ENCODE data around the gene DOCK1.
A peak's percentile ranks its signal among the peaks of the same experiment; 100 is the strongest.

DOCK1 gene

DNA sequence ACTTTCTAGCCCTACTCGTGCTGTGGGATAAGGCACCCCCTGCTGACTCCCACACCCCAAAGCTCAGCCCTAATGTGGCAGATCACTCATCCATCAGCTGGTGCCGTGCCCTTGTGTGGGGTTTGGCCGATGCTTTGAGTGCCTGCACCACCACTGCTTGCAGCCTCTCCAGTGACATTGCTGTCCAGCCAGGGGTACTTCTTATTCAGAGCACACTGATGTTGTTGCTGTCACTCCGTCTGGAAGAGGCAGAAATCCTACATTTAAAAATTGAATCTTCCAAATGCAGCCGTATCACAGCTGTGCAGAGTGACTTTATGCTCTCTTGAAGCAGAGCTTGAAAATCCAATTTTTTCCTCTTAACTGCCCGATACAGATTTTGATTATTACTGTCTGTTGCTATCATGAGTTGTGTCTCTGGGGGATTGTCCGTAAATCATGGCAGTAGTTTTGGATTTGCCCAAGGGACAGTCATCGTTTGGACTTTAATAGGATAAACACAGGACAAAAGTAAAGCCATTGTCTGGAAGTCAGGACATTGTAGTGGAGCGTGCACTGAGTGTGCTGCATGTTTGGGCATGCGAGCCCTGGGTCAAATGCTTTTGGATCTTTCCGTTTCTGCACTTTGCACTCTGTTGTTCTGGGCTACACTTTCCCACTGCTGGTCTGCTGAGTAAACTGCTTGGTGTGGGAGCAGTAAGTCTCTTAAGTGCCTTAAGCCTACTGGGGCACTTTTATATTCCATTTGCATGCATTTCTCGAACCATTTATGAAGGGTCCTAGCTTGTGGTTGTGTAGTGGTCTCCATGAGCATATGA, 128.2 kb downstream of the DOCK1 start:
- Histone ChIP-seq H3K14ac (ENCODE audit: low read length) (no peak overlapping the region), H2BK5ac (ENCODE audit: low read depth, low read length, poor library complexity) (no peak overlapping the region), H3K79me2 (ENCODE audit: control insufficient read depth, insufficient read depth, low read length, poor library complexity) (no peaks in the 10 kb centered on the region), H4K91ac (ENCODE audit: low read depth, low read length) (no peak overlapping the region), H3K4ac (ENCODE audit: low read depth, low read length) (no peak overlapping the region), H2AFZ (ENCODE audit: insufficient read depth, low read length, poor library complexity) (no peak overlapping the region), H3K4me2 (ENCODE audit: low read length) (no peak overlapping the region), H3K27ac (ENCODE audit: low read depth, low read length) (peak overlapping the region; percentile 7), H4K12ac (ENCODE audit: low read depth, low read length) (no peak overlapping the region), H2BK12ac (ENCODE audit: low read length) (no peak overlapping the region), H3K79me1 (ENCODE audit: low read length) (no peaks in the 10 kb centered on the region), H3K9ac (ENCODE audit: low read length) (no peak overlapping the region), H3K36me3 (ENCODE audit: control insufficient read depth in 1 of 2, insufficient read depth in 2 of 2, low read length in 2 of 2) (peaks cover 43 to 56% of the 10 kb centered on the region in 2 experiments), H3K27me3 (ENCODE audit: insufficient read depth, low read length) (no peaks in the 10 kb centered on the region), H3K18ac (ENCODE audit: low read length) (no peak overlapping the region), H4K8ac (ENCODE audit: low read depth, low read length) (no peak overlapping the region), H2BK120ac (ENCODE audit: insufficient read depth, low read length, poor library complexity) (no peak overlapping the region), H3K4me3 (ENCODE audit: low read depth, low read length) (peak overlapping the region; percentile 25), H2AK5ac (ENCODE audit: low read length) (no peak overlapping the region), H3K4me1 (ENCODE audit: control insufficient read depth in 1 of 2, insufficient read depth in 2 of 2, low read length in 2 of 2) (peaks cover 0 to 3% of the 10 kb centered on the region in 2 experiments), H3K23ac (ENCODE audit: low read length) (no peak overlapping the region), H3K9me3 (ENCODE audit: insufficient read depth, low read depth, low read length) (peaks cover 4% of the 10 kb centered on the region)
- WGBS (ENCODE audit: extremely low coverage, insufficient coverage, insufficient read length) = no CpG with 5 or more reads among the region's 12 CpGs
- DNase-seq = no peak

DNA sequence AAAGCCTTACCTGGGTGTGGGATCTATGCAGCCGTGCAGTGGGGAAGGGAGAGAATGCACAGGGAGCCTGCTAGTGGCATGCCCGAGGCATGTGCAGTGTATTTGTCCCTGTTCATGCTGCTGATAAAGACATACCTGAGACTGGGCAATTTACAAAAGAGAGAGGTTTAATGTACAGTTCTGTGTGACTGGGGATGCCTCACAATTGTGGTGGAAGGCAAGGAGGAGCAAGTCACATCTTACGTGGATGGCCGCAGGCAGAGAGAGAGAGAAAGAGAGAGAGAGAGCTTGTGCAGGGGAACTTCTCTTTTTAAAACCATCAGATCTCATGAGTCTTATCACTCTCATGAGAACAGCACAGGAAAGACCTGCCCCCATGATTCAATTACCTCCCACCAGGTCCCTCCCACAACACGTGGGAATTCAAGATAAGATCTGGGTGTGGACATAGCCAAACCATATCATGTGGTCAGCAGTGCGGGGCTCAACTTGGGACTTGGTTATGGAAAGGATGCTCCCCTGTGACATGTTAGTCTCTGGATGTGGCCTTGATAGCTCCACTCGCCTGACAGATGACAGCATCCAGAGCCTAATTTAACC, 128.9 kb downstream of the DOCK1 start:
- H3K4ac ChIP-seq (ENCODE audit: low read depth, low read length) = no peak overlapping the region
- H3K9me3 ChIP-seq (ENCODE audit: insufficient read depth, low read depth, low read length) = peaks cover 4% of the 10 kb centered on the region
- H2AK5ac ChIP-seq (ENCODE audit: low read length) = no peak overlapping the region
- no peak overlapping the region for H3K18ac ChIP-seq (ENCODE audit: low read length)
- no peak overlapping the region for H2BK5ac ChIP-seq (ENCODE audit: low read depth, low read length, poor library complexity)
- H3K9ac ChIP-seq (ENCODE audit: low read length) = no peak overlapping the region
- H3K79me2 ChIP-seq (ENCODE audit: control insufficient read depth, insufficient read depth, low read length, poor library complexity) = no peaks in the 10 kb centered on the region
- H2BK120ac ChIP-seq (ENCODE audit: insufficient read depth, low read length, poor library complexity) = no peak overlapping the region
- H3K36me3 ChIP-seq (ENCODE audit: control insufficient read depth in 1 of 2, insufficient read depth in 2 of 2, low read length in 2 of 2) = peaks cover 40 to 54% of the 10 kb centered on the region in 2 experiments
- DNase-seq = peak in 1 of 2 donors; percentile 21
- no peak overlapping the region for H2BK12ac ChIP-seq (ENCODE audit: low read length)
- no peak overlapping the region for H3K4me2 ChIP-seq (ENCODE audit: low read length)
- H3K79me1 ChIP-seq (ENCODE audit: low read length) = no peaks in the 10 kb centered on the region
- H3K4me1 ChIP-seq (ENCODE audit: control insufficient read depth in 1 of 2, insufficient read depth in 2 of 2, low read length in 2 of 2) = peaks cover 0 to 3% of the 10 kb centered on the region in 2 experiments
- peak overlapping the region; percentile 7 for H3K27ac ChIP-seq (ENCODE audit: low read depth, low read length)
- H3K27me3 ChIP-seq (ENCODE audit: insufficient read depth, low read length) = no peaks in the 10 kb centered on the region
- H3K4me3 ChIP-seq (ENCODE audit: low read depth, low read length) = no peak overlapping the region
- H4K91ac ChIP-seq (ENCODE audit: low read depth, low read length) = no peak overlapping the region
- H3K14ac ChIP-seq (ENCODE audit: low read length) = no peak overlapping the region
- no peak overlapping the region for H4K12ac ChIP-seq (ENCODE audit: low read depth, low read length)
- no CpG with 5 or more reads among the region's 7 CpGs for WGBS (ENCODE audit: extremely low coverage, insufficient coverage, insufficient read length)
- H3K23ac ChIP-seq (ENCODE audit: low read length) = no peak overlapping the region
- H4K8ac ChIP-seq (ENCODE audit: low read depth, low read length) = no peak overlapping the region
- no peak overlapping the region for H2AFZ ChIP-seq (ENCODE audit: insufficient read depth, low read length, poor library complexity)

DNA sequence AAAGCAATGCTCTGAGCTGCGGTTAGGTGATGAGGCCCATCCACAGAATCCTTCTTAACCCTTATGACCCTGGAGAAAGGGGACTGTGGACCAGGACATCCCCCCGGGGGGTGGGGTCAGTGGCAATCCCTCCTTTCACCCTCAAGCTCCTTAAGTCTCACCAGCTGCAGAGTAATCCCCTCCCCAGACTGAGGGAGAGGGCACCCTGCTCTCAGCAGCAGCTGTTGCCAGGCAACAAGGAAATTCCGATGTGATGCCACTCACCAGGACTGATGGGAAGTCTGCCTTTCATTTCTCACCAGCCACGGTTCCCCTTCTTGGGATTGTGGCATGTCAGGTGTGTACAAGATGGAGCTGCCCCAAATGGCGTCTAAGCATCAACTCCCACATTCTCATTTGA, 129.6 kb downstream of the DOCK1 start:
- no peaks in the 10 kb centered on the region for H3K79me2 ChIP-seq (ENCODE audit: control insufficient read depth, insufficient read depth, low read length, poor library complexity)
- no peak overlapping the region for H3K14ac ChIP-seq (ENCODE audit: low read length)
- H2AK5ac ChIP-seq (ENCODE audit: low read length) = no peak overlapping the region
- no peak overlapping the region for H3K23ac ChIP-seq (ENCODE audit: low read length)
- H2BK12ac ChIP-seq (ENCODE audit: low read length) = no peak overlapping the region
- no peak overlapping the region for H4K91ac ChIP-seq (ENCODE audit: low read depth, low read length)
- H2AFZ ChIP-seq (ENCODE audit: insufficient read depth, low read length, poor library complexity) = no peak overlapping the region
- no peak overlapping the region for H3K4ac ChIP-seq (ENCODE audit: low read depth, low read length)
- WGBS (ENCODE audit: extremely low coverage, insufficient coverage, insufficient read length) = no CpG with 5 or more reads among the region's 5 CpGs
- no peak overlapping the region for H3K27ac ChIP-seq (ENCODE audit: low read depth, low read length)
- peaks cover 0 to 3% of the 10 kb centered on the region in 2 experiments for H3K4me1 ChIP-seq (ENCODE audit: control insufficient read depth in 1 of 2, insufficient read depth in 2 of 2, low read length in 2 of 2)
- peaks cover 38 to 53% of the 10 kb centered on the region in 2 experiments for H3K36me3 ChIP-seq (ENCODE audit: control insufficient read depth in 1 of 2, insufficient read depth in 2 of 2, low read length in 2 of 2)
- no peak for DNase-seq
- no peak overlapping the region for H2BK120ac ChIP-seq (ENCODE audit: insufficient read depth, low read length, poor library complexity)
- no peak overlapping the region for H3K4me2 ChIP-seq (ENCODE audit: low read length)
- H3K9ac ChIP-seq (ENCODE audit: low read length) = no peak overlapping the region
- peaks cover 2% of the 10 kb centered on the region for H3K9me3 ChIP-seq (ENCODE audit: insufficient read depth, low read depth, low read length)
- no peak overlapping the region for H3K4me3 ChIP-seq (ENCODE audit: low read depth, low read length)
- H2BK5ac ChIP-seq (ENCODE audit: low read depth, low read length, poor library complexity) = no peak overlapping the region
- H3K18ac ChIP-seq (ENCODE audit: low read length) = no peak overlapping the region
- no peaks in the 10 kb centered on the region for H3K79me1 ChIP-seq (ENCODE audit: low read length)
- no peaks in the 10 kb centered on the region for H3K27me3 ChIP-seq (ENCODE audit: insufficient read depth, low read length)
- no peak overlapping the region for H4K12ac ChIP-seq (ENCODE audit: low read depth, low read length)
- no peak overlapping the region for H4K8ac ChIP-seq (ENCODE audit: low read depth, low read length)

DNA sequence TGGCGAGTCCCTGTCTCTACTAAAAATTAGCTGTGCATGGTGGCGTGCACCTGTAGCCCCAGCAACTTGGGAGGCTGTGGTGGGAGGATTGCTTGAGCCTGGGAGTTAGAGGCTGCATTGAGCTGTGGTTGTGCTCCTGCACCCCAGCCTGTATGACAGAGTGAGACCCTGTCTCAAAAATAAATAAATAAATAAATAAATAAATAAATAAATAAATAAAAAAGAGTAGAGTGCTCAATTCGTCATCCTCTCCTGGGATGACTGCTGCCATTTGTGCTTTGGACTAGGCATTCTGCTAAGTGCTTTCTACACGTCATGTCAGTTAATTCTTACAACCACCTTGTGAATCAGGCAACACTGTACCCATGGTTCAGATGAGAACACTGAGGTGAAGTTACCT, 130.6 kb downstream of the DOCK1 start:
- no CpG with 5 or more reads among the region's 4 CpGs for WGBS (ENCODE audit: extremely low coverage, insufficient coverage, insufficient read length)
- DNase-seq = no peak
- no peak overlapping the region for H2AFZ ChIP-seq (ENCODE audit: insufficient read depth, low read length, poor library complexity)
- H3K4ac ChIP-seq (ENCODE audit: low read depth, low read length) = no peak overlapping the region
- H2AK5ac ChIP-seq (ENCODE audit: low read length) = no peak overlapping the region
- H4K12ac ChIP-seq (ENCODE audit: low read depth, low read length) = no peak overlapping the region
- no peak overlapping the region for H2BK120ac ChIP-seq (ENCODE audit: insufficient read depth, low read length, poor library complexity)
- H3K79me2 ChIP-seq (ENCODE audit: control insufficient read depth, insufficient read depth, low read length, poor library complexity) = no peaks in the 10 kb centered on the region
- peaks cover 0 to 3% of the 10 kb centered on the region in 2 experiments for H3K4me1 ChIP-seq (ENCODE audit: control insufficient read depth in 1 of 2, insufficient read depth in 2 of 2, low read length in 2 of 2)
- no peak overlapping the region for H3K4me2 ChIP-seq (ENCODE audit: low read length)
- H3K79me1 ChIP-seq (ENCODE audit: low read length) = no peaks in the 10 kb centered on the region
- H3K23ac ChIP-seq (ENCODE audit: low read length) = no peak overlapping the region
- H3K4me3 ChIP-seq (ENCODE audit: low read depth, low read length) = no peak overlapping the region
- no peak overlapping the region for H3K9ac ChIP-seq (ENCODE audit: low read length)
- no peak overlapping the region for H3K27ac ChIP-seq (ENCODE audit: low read depth, low read length)
- no peak overlapping the region for H3K18ac ChIP-seq (ENCODE audit: low read length)
- no peak overlapping the region for H3K14ac ChIP-seq (ENCODE audit: low read length)
- no peaks in the 10 kb centered on the region for H3K27me3 ChIP-seq (ENCODE audit: insufficient read depth, low read length)
- H4K8ac ChIP-seq (ENCODE audit: low read depth, low read length) = no peak overlapping the region
- H3K9me3 ChIP-seq (ENCODE audit: insufficient read depth, low read depth, low read length) = peaks cover 2% of the 10 kb centered on the region
- no peak overlapping the region for H2BK12ac ChIP-seq (ENCODE audit: low read length)
- no peak overlapping the region for H4K91ac ChIP-seq (ENCODE audit: low read depth, low read length)
- peaks cover 44 to 60% of the 10 kb centered on the region in 2 experiments for H3K36me3 ChIP-seq (ENCODE audit: control insufficient read depth in 1 of 2, insufficient read depth in 2 of 2, low read length in 2 of 2)
- H2BK5ac ChIP-seq (ENCODE audit: low read depth, low read length, poor library complexity) = no peak overlapping the region

All from trophoblast cell (in vitro differentiated cells and primary cell).